NCI-H1105 treated with DMSO at 0.1 percent for 48 hours (cell line): ENCODE results near the gene IRF2BP2.
A peak's percentile ranks its signal among the peaks of the same experiment; 100 is the strongest.

Experiments used
- DNase-seq: peaks from one replicate; lab custom pipeline; 2025; lab: John Stamatoyannopoulos, UW

Gene IRF2BP2

DNA sequence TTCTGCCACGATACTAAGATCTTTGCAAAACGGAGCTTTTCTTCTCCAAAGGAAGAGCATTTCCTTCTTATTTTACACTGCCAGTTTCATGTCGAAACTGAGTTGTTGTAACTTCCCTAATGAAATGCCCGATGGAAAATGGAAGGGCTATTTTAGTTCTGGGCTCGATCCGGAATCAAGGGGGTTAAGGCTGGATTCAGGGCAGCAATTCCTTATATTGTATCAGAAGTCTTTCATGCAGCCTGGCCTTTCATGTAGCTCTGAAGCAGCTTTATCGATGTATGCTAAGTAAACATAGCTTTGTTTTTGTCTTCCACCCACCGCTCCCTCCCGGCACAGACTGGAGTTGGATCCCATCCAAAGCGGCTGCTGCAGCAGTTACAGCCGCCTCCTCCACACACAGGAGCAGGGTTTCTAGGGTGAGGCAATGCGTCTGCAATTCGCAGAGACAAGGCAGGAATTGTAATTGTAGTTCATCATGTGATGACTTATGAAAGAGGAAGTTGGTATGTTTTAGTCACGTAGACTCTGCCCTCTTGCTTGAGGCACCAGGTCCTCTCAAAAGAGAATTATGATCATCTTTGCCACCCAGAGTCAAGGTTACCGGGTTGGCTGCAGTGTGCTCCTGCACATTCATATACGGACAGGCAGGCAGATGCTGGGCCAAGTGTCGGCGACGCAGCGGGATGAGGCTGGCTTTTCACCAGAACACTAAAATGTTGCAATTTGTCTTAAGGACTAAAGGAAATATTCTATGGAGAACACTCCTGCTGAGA, 2.6 kb upstream of the IRF2BP2 start:
- DNase-seq = peak; percentile 88

DNA sequence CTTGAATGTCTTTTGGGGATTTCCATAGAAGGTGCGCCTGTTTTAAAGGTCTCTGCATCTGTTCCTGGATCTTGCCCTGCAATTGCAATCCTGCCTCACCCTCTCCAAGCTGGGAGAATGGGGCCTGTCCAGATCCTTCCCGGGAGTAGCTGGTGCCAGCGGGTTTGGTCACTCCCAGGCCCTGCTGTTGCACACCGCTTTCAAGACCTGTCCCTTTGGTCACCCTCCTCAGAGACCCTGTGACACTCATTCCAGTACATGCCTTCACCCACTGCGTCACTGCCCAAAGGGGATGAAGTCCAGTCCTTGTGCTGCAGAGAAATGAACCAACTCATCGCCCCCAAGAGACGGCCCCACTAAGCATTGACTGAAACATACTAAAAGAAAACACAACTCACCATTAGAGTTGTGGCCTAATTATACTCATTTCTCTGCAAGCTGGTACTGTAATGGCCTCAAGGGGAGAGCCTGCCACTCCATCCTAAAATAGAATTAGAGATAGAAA, 1.9 kb upstream of the IRF2BP2 start:
- DNase-seq = no peak

DNA sequence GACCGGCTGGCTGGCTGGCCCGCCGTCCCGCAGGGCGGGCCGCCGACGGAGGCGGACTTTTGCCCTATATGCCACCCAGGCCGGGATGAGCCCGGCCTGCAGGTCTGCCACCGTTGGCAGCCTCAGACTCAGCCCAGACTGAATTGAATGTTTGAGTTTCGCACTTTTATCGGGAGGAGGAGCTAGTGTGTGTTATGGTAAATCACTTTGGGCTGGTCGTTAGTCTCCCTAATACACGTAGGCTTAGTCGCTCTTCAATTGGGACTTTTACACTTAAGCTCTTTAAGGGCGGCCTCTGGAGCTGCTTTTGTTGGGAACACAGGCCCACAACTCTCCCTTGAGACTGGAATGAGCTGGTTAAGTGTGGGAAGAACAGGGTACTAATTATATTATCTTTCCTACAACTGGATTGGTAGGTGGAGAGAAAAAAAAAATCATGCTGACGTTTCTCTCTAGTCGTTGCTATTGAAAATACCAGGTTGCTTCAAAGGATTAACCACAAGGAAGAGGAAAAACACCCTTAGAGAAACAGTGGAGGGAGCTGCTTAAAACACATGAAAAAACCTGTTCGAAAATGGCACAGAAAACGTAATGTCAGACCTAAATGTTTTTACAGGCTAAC, 1.4 kb upstream of the IRF2BP2 start:
- DNase-seq = peak; percentile 66

DNA sequence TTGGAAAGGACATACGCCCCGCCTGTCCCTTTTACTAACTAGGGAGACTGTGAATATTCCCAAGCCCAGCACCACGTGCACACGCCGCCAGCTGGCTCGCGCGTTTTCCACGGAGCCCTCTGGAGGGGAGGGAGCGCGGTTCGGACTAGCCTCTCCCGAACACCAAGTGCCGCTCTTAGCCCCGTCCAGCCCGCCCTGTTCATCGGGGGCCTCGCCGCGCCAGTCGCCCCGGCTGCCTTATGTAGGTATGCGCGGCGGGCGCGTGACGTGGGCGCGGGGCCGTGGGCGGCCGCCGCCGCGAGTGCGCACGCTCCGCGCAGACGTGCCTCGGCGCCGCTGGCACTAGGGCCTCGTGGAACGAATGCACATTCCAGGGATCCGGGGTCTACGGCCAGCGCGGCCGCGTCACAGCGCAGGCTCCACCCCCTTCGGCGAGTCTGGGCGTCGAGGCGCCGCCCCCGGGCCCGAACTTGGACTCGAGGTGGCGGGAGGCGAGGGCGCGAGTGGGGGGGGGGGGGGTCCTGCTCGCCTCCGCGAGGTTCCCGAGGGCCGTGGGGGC, 767 bp upstream of the IRF2BP2 start:
- DNase-seq = peak; percentile 73

DNA sequence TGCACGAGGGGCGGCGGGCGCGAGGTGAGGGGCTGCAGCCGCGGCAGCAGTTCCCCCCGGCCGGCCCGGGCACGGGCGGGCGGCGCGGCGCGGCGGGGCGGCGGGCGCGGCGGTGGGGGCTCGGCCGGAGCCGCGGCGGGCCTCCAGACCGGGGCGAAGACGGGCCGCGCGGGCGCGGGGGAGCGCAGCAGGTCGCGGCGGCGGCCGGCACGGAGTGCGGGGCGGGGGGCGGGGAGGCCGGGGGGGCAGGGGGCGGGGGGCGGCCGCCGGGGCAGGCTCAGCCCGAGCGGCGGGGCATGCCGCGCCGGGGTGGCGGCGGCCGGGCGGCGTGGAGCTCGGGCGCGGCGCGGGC, 311 bp downstream of the IRF2BP2 start:
- no peak for DNase-seq

DNA sequence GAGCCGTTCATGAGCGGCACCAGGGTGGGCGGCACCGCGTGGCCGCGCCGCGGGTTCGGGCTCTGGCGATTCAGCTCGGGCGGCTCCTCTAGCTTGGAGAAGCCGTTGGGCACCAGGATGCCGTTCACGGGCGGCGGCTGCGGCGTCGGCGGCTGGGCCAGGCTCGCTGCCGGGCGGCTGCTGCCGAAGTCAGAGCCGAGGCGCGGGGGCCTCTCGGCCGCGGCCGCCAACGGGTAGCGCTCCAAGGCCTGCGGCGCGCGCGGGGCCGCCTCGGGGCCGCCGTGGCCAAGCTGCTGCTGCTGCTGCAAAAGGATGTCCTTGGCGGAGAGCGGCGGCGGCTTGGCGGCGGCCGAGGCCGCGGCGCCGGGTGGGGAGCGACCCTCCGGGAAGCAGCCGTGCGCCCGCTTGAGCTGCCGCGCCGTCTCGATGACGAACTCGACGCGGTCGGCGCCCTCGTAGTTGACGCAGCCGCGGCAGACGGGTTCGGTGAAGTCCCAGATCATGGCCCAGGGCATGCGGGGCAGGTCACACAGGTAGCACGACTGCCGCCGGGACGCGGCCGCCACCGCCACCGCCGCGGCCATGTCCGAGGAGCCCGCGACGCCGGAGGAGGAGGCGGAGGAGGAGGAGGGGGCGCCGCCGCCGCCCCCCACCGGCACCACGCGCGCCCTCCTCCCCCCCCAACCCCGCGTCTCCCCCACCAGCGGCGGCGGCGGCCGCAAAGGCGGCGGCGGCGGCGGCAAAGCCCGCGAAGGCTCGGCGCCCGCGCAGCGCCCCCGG, 877 bp downstream of the IRF2BP2 start:
- no peak for DNase-seq

DNA sequence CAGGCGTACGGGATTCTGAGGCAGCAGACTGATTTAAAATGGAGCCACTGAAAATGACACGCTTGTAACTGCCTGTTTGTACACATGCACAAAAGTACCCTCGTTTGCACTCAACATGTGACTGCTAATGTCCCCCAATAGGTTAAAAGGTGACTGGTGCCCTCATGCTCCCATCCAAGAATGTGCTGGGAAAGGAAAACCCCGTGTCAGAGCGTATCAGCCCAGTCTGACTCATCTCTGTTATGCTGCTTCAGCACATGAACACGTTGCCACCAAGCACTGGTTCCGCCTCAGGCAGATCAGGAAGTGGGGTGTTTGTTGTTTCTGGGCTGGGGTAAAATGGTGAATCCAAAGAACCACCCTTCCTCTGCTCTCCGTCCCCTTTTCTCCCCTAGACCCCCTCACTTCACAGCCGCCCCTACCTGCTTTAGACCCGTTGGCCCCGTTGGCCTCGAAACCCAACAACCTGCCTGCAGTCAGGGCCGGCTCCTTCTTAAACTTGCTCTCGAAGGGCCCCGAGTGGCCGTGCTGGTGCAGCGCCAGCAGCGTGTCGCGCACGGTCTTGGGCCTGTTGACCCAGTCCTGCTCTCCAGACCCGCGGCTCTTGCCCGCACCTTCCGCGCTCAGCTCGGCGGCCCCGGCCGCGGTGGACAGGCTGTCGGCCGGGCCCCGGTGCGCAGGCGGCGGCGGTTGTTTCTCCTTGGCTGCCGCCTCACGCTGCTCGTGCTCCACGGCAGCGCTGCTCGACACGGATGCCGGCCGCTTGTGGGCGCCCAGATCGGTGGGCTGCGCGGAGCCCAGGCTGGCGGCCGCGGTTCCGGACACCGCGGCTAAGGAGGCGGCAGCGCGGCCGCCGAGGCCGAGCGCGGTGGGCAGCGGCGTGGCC, 1.7 kb downstream of the IRF2BP2 start:
- DNase-seq = peak; percentile 34

DNA sequence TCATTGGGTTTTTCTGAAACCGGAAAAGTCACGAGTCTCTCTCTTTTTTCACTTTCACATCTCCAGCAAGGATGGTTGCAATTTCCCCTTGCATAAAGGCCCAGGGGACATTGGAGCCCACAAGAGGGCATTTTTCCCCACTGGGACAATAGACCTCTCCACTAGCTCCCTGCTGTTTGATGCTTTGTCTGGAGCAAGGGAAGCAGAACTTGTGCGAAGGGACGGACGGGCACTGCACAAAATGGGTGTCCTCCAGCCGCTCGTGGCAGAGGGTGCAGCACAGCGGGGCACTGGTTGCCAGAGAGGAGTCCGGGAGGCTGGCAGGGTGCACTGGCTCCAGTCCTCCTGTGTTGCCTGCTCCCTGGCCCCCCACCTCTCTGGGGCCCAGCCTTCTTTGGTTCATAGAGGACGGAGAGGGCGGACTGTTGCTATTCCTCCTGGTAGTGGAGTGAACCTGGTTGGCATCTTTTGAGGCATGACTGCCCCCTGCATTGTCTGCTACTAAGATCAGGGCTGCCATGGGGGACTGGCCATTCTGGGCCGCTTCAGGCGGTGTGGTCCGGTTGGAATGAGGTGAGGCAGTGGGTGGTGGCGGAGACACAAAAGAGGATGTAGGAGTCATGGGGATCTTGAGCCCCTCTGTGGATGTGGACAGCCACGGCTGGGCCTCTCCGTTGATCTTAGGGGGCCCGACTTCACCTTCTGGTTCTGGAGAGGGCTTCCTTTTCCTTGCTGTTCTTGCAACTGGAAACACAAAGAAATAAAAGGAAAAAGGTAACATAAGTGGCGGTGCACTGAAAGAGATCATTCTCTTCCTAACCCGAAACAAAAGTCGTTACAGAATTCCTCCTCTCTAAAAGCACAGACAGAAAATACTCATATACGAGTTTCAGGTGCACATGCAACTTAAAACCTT, 2.6 kb downstream of the IRF2BP2 start:
- DNase-seq = peak; percentile 14

DNA sequence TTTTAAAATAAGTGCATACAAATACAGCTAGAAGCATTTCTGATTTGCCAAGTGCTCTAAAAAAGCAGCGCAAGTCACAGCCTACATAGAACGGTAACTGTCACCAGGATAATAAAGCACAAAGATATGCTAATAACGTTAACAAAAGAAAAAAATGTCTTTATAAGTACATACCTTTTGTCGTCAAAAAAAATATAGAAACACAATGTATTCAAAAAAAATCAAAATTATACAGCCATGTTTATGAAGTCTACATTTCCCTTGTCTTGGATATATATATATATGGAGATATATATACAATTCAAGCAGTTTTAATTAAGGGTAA, 3.2 kb downstream of the IRF2BP2 start:
- no peak for DNase-seq

DNA sequence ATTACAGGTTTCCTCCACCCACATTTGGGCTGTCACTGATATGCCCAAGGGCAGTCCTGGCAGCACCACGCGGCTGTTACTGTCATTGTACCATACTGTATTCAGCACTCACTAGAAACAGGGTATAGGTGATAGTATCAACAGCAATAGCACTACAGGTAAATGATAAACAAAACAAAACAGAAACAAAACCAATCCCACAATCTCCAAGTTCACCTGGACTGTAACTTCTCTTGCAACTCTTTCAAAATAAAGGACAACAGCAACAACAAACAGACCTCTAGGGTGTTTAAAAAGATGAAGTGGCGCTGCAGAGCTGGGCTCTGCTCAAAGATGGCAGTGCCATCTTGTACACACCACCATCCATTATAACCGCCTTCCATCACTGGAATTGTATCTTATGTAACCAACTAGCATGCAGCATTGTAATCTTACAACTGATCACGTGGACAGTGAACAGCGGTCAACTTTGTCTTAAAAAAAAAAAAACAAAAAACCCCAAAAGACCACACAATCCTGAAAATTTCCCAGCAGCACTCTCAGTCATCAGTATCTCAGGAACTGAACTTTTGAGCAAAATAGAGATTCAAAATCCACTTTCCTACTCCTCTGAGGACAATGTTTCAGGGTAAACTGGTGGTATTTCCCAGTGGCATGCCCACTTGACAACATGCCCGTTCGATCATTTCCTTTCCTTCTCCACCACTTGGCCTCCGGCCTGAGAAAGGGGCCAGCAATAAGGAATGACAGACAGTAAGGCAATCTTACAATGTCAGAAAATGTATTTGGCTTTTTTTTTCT, 3.8 kb downstream of the IRF2BP2 start:
- DNase-seq = peak; percentile 40

DNA sequence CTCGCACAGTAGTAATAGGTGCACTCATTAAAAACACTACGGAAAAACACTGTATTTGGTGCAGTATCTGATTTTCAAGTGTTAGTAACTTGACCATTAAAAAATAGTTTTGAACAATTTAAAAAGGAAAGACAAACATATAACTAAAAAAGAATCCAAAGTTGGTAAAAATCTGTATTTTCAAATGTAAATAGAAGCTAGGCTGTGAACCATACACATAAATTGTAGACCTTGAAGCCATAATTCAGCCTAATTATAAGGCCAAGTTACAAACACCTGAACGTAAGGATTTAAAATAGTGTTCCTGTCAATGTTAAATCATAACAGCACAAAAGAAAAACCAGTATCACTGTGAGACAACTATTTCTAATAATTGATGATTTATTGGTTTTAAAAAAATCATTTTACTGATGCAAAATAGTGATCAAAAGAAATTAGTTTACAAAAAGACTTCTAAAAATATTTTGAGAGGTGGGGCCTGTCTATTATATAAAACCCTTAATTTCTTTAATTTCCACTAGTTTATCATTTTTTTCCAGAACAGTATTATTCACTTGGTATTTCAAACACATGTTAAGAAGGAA, 4.5 kb downstream of the IRF2BP2 start:
- no peak for DNase-seq

DNA sequence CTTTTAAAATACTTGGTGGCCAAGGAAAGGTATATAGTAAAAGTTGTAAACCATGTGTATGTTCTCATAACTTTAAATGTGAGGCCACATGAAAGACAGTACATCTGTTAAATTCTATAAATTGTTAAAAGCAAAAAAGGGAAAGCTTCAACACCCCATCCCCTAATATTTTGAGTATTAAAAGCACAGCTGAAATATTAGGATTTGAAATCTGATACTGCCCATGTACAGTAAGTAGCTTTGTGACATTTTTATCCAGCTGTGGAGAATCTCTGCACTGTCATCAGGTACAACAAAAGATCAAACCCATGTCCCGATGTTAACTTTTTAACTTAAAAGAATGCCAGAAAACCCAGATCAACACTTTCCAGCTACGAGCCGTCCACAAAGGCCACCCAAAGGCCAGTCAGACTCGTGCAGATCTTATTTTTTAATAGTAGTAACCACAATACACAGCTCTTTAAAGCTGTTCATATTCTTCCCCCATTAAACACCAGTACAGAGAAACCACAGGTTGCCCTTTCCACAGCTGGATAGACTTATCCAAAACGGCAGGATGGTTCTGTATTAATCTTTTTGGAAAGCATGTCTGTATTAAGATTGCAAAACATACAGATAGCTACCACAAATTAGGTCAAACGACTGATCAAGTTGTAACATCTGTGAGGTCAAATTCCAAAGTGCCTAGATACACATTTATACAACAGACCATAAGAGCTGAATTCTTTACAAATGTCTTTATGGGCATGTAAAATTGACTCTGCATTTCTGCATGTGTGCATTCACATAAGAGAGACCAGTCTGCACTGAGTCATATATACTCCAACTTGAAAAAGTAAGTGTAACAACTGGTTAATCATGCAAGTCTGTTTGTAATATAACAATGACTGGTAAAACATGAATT, 5.2 kb downstream of the IRF2BP2 start:
- no peak for DNase-seq

DNA sequence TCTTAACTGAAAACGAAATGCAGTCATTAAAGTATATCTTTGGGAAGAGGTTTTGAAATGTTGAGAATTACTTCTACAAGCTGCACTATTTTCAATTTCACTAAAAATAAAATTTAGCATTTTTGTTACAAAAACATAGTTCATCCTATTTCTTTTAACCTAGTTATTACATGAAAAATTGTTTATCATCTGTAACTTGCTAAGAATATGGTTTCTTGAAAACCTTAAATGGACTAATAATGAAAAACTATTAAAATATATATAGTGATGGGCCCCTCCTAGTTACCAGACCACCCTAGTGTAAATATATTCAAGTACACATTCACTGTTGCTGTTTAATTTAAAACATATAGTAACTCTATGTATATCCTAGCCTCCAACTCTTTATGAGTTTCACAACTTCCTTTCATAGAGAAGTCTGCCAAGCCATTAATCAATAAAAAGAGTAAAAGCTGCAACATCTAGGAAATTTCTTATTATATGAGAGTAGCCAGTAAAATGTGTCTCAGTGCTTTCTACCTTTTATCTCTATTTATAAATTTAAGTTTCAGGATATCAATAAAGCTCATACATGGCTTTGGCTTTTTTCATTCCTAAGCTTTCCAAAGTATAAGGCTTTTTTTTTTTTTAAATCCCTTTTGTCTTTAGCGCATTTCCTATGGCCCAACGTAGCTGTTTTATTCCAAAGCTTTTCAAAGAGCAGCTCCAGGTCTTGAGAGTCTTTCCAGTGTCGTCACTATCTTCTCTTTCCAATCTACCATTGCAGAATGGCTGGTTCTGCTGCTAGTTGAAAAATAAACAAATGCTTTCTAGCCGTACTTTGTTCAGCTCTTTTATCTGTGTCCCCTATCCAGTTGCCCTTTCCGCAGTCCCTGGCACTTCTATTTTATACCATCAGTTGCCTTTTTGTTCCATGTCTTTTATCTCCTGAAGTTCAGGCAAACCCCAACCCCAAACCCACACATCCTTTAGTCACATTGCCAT, 6.5 kb downstream of the IRF2BP2 start:
- no peak for DNase-seq

DNA sequence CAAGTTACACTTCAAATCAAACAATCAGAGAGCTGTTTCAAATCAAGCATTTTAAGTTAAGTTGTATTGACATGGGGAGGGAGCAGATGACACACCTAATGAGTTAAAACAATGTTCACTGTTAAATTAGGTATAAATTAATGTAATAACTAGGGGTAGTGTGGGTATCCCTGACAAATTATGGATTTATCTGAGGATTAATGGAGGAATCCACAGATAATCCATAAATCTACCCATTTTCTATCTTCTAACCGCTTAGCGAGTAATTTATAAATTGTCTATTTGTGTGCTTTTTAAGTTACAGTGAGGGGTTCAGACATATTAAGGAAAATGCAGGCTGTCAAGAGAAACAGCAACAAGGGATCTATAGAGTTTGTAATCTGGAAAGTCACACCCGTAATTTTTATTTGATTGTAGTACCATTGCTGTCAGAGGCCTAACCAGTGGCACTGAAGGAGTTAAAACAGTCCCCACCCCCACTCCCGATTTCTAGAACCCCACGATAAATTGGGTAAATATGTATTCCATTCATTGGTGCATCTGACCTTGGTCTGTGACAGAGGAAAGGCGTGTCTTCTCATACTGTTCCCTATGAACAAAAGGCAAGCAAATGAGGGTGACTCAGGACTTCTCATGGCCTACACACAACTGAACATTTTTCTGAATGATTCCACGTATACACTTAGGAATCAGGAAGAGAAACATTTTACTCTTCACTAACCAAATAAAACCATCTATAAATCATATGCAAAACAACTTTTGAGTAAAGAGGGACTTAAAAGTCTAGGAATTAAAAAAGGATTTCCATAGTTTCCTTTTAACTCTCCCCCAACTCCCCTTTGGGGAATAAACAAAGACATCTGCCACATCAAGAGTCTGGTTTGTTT, 7.4 kb downstream of the IRF2BP2 start:
- no peak for DNase-seq

DNA sequence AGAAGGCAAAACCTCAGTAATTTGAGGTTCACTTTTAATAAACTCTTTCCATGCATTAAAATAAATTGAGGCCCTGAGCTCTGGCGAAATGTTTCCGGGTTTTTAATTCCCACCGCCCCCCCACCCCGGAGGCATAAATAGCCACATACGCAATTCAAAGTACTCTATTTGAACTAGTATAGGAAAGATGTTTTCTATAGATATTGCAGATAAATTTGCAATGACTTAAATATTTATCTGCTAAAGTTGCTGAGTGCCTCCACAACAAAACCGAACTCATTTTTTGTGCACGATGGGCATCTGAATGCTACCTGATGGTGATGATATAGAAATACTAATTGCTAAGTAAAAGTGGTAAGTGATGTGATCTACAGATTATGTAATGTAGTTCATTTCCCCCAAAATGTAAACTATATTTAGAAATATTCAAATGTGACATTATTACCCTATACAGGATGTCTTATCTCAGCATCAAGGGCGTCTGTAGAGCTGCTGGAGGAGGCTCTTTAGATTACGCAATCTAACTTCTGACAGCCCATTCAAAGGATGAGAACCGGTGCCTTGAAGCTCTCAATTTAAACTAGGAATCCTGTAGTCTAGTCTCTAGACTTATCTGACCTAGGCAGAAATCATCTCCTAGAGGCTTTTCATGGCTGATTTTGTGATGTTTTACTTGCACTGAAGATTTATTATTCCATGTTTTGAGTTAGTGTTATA, 8.5 kb downstream of the IRF2BP2 start:
- no peak for DNase-seq
